ENCODE measurements around the gene PRKAG2. TPM values are rescaled to one million over a fixed set of nuclear protein-coding genes. Genes with fewer than 3 reads are reported as not detected.

The PRKAG2 gene
- total RNA-seq, 1 donor from 2014 or later: 14.2 TPM

DNA sequence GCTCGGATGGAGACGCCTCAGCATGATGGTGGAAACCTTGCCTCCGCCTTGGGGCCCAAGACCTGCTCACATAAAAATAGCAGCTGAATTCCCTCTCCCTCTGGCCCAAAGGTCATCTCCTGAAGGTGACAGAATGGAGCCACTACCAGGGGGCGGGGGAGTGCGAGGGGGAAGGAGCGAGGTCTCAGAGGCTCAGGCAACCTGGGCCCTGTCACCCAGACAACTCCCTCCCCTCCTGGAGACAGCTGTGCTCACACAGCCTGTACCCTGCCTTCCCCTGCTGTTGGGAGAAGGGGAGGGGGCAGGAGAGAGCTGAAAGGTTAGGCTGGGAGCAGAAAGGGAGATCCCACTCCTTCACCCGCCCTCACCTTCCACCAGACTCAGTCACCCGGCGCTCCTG is 184.2 kb downstream of the PRKAG2 start:
- no peak for DNase-seq

DNA sequence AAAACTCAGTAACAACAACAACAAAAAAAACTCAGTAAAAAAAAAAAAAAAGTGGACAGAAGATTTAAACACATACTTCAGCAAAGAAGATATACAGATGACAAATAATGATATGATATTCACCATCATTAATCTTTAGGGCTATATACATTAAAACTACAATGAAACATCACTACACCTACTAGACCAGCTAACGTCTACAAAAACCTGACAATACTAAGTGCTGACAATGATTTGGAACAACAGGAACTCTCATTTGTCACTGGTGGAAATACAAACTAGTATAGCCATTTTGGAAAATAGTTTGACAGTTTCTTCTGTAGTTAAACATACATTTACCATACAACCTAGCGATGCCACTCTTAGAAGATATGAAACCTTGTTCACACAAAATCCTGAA is 185.5 kb downstream of the PRKAG2 start:
- no peak for DNase-seq

DNA sequence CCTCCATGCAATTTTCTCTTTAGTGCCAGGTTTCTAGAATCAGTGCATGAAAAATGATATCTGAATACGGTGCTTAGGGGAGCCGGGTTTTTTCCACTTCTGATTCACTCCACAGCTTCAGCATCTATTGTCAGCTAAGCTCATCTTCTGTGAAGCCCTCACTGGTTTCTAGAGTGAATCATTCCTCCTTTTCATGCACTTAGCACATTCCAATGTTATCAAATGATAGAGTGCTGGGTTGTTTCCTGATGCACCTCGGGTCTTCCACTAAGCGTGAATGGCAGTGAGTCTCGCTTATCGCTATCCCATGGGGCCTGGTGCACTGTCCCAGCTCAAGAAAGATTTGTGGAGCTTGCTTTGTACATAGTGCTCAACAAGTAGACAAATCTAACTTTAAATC is 186.3 kb downstream of the PRKAG2 start:
- no peak for DNase-seq

- no peak for DNase-seq
Observed at GRCh38 chr7:151689196-151689971, 187.5 kb downstream of the PRKAG2 start.

- DNase-seq: no peak
Observed at GRCh38 chr7:151688236-151688780, 188.6 kb downstream of the PRKAG2 start.

DNA sequence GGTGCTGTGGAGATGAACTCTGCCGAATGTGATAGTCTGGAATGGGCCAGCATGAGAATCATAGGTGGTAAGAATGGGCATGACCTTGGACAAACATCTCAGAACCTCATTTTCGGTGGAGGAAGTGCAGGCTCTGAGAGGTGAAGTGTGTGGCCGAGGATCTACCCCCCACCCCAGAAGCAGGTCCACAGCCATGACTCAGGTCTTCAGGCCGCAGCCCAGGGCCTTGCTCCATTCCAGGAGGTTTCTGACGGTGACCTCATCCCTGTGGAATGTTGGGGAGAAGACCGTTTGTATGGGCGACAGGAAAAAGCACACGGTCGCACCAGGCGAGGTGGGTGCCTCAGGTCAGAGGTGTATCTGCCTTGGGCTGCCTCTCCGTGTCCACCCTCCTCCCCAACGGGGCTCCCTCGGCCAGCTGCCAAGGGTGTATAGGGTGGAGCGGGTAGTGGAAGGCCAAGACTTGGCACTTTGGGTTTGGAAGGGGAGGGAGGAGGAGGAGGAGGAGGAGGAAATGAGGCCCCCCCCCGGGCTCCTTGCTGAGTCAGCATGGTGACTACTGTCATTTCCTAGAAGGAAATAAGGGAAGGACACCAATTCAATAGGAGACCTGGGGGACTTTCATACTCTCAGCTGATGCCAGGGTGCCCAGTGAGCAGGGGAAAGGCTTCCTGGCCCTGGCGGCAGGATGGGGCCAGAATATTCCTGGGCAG is 189.2 kb downstream of the PRKAG2 start:
- no peak for DNase-seq

DNA sequence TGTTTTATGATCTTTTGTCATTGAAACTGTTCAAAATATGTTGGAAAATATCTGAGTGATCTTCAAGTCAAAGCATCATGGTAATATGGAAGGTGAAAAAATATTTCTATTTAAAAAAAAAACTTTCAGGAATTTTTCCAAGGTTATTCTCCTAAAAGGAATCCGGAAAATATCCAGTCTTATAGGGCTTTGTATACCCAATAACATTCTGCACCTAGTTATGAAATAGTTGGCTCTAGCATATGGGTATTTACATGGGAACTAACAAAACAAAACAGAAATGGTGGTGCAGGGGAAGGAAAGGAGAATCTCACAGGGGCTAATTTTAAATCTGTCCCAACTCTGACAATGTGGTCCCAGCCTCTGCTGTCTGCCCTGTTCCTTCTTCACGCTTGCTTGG is 190.1 kb downstream of the PRKAG2 start:
- no peak for DNase-seq

DNA sequence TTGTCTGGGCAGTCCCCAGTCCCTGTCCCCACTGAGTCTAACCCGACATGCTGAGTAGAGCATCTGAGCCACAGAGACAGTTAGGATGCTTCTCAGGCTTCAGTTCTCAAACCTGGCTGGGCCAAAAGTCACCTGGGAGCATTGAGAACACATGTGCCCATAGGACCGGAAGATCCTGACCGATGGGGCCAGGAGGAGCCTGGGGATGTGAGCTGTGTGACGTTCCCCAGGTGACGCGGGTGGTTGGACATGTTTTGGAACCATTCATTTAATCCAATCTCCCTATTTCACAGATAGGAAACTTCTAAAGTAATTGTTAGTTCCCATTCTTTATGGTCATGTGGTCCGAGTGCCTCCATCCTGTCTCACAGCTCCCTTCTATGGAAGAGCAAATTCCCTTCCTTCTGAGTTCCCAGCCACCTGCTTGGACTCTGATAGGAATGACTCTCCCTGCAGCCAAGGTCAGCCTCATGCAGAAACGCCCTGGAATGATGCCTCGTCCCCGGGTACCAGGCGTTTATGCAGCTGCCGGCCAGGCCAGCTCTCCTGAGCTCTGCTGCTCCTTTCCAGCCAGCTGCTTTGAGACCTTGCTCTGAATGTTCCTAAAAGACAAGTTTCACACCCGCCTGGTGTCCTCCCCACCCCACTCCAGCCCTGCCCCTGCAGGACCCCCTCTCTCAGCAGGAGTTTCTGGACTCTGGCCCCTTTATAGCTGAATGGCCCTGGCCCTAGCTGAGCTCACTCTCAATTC is 190.7 kb downstream of the PRKAG2 start:
- DNase-seq: no peak

DNA sequence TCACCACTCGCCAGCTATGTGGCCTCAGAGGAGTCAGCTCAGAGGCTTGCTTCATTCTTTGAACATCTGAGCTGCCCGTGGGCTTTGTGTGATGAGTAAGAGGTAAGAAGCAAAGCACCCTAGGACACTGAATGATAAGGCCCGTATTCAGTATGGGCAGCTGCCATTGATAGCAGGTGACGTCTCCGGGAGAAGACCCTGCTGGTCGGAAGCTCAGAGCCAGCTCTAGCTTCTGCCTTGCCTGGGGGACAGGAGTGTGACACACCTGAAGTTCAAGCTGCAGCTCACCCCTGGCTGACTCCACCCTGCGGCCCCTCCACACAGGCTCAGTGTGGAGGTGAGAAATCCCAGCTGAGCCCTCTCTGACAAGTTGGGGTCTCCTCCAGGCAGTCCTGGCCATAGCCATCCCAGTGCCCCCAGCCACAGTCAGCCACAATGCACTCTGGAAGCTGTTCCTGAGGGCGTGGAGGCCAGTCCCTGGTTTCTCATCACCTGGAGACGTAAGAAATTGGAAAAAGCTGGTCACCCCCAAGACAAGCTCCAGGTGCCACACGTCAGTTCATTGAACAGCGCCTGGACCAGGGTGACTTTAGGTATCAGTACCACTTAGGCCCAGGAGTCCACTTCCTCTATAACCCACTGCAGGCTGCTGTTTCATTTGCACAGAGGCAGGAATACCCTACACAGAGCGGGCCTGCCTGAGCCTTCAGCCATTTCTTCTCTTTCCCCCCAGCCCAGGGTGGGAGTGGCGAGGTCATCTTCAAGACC is 192.3 kb downstream of the PRKAG2 start:
- DNase-seq: no peak

DNA sequence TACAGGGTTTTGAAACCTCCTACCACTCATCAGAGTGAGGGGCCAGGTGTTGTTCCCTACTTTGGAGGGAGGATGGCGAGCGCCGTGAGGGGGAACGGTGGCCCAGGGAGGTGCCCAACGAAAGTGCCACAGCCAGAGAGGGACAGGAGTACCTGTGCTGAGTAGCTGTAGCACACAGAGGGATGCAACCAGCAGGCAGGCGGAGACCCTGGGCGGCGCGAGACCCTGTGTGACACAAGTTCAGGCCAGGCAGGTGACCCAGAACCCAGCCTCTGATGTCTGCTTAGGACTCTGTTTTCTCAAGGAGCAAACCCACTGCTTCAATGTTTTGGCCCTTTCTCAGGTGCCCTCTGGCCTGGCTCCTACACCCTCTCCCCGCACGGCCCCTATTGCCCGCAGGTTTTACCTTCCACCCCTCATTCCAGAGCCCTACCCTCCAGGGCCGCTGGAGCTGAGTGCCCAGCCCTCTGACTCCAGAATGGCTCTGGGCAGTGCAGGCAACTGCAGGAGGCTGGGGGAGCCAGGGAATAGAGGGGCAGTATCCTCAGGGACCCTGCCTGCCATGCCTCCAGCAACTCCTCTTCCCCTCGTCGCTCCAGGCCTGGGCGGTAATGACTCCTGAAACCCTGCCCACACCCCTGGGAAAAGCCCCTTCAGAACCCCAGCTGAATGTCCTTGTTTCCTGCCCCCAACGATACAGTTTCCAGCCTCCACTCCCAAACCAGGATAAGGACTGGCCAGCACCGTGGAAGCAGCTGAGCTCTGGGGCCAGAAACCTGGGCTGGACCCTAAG is 193.1 kb downstream of the PRKAG2 start:
- DNase-seq: no peak

- DNase-seq: no peak
Observed at GRCh38 chr7:151682831-151683614, 193.9 kb downstream of the PRKAG2 start.

DNA sequence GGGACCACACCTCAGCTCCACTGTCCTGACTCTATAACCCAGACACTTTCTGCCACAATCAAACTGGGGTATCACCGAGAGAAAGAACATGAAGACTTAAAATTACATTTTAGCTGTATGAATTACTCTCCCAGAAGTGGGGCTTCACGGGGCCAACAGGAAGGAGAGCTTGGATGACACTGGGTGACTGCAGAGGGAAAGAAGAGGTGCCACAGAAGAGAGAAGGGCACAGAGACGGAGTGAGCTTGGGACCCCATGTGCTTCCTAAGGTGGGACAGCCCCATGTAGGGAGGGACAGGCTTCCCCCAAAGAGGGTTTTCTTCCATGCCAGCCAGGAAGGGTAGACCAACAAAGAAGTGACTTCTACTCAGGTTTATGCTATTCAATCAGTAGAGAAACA is 195.2 kb downstream of the PRKAG2 start:
- no peak for DNase-seq

- DNase-seq: no peak
Observed at GRCh38 chr7:151680810-151681209, 196.1 kb downstream of the PRKAG2 start.

- no peak for DNase-seq
Observed at GRCh38 chr7:151679881-151680612, 196.9 kb downstream of the PRKAG2 start.

- DNase-seq: no peak
Observed at GRCh38 chr7:151679071-151679708, 197.7 kb downstream of the PRKAG2 start.

- DNase-seq: no peak
Observed at GRCh38 chr7:151678227-151678604, 198.7 kb downstream of the PRKAG2 start.

DNA sequence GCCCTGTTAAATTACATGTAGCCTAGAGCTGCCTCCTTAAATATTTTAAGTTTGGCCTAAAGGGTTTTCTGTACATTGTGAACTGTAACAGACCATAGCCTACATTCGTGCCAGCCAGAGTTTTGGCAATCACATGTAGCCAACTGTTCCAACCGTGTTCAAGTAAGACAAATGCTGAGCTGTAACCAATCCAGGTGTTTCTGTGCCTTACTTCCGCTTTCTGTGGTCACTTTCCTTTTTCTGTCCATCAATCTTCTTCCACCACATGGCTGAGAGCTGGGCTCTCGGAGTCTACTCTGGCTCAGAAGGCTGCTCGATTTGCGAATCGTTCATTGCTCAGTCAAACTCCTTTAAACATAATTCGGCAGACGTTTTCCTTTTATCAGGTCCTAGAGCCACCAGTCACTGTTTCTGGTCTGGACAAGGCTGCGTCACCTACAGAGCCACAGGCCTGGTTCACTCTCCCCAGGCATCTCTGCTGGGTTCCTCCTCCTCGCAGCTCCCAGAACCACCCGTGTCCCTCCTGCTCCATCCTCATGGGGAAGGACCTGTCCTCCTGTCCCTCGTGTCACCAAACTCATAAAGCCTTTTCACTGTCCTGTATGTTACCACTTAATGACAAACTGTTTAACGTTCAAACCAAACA is 199.2 kb downstream of the PRKAG2 start:
- DNase-seq: no peak

DNA sequence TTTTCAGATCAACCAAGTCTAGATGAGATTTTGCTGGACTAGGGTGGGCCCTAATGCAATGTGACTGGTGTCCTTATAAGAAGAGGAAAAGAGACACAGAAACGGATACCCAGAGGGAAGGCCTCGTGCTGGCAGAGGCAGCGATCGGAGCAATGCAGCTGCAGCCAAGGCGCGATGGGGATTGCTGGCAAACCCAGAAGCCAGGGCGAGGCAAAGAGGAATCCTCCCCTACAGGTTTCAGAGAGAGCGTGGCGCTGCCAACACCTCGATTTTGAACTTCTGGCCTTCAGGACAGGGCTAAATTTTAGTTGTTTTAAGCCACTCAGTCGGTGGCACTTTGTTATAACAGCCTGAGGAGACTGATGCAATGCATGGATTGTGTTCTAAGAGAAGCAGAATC is 200.2 kb downstream of the PRKAG2 start:
- DNase-seq: no peak
